IPS-20b (cell line): ENCODE results near the gene TOX2.

Experiments
- H3K27ac ChIP-seq: one replicate; pipeline ENCODE4 v1.5.1; 2013; ENCODE audit warnings: low read length
- H3K27me3 ChIP-seq: 2 replicates; pipeline ENCODE4 v1.6.1; 2013; ENCODE audit warnings: mild to moderate bottlenecking, low read length, inconsistent platforms; ENCODE audit not compliant: insufficient read depth
- H3K36me3 ChIP-seq: 2 replicates; pipeline ENCODE4 v1.6.1; 2013; ENCODE audit warnings: low read depth, mild to moderate bottlenecking, inconsistent platforms, low read length, moderate library complexity; ENCODE audit not compliant: insufficient read depth
- H3K4me1 ChIP-seq: 2 replicates; pipeline ENCODE4 v1.6.1; 2013; ENCODE audit warnings: mild to moderate bottlenecking, control low read depth, inconsistent platforms, low read length, moderate library complexity; ENCODE audit not compliant: insufficient read depth
- H3K4me3 ChIP-seq: 2 replicates; pipeline ENCODE4 v1.5.1; 2013; ENCODE audit warnings: mild to moderate bottlenecking, low read length, inconsistent platforms
- H3K9ac ChIP-seq: 2 replicates; pipeline ENCODE4 v1.6.1; 2013; ENCODE audit warnings: low read depth, mild to moderate bottlenecking, inconsistent platforms, low read length, moderate library complexity
- H3K9me3 ChIP-seq: 2 replicates; pipeline ENCODE4 v1.6.1; 2013; ENCODE audit warnings: mild to moderate bottlenecking, low read depth, low read length, inconsistent platforms; ENCODE audit not compliant: insufficient read depth

Gene TOX2

DNA sequence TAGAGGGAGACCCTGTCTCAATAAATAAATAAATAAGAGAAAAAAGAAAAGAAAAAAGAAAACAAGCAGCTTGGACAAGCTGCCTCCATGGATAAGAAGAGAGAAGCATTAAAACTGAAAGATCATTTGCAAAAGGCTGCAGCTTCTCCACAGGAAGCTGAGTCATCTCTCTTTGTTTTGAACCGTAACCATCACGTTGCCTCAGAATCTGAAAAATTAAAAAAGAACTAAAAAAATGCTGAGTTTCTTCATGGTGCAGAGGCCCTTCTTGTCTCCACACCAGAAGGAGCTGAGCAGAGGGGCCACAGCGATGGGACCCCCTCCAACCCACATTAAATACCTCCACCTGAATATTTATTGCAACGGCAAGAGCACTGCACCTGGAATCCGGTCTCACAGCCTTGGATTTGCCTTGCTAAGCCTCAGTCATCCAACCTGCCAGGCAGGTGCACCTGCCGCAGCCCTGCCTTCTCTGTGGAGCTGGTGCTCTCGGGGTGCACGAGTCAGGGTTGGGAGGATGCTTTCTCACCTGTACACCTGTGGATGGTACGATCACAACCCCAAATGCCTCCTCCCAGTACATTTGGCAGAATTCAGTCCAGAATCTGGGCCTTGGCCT is 28.1 kb downstream of the TOX2 start:
- no peaks in the 10 kb centered on the region; the same call in 1 of the 2 replicates for H3K4me1 ChIP-seq
- H3K4me3 ChIP-seq, result no peak overlapping the region
- no peaks in the 10 kb centered on the region for H3K36me3 ChIP-seq
- no peaks in the 10 kb centered on the region for H3K9me3 ChIP-seq
- no peaks in the 10 kb centered on the region for H3K27me3 ChIP-seq
- no peak overlapping the region for H3K9ac ChIP-seq
- no peak overlapping the region for H3K27ac ChIP-seq

DNA sequence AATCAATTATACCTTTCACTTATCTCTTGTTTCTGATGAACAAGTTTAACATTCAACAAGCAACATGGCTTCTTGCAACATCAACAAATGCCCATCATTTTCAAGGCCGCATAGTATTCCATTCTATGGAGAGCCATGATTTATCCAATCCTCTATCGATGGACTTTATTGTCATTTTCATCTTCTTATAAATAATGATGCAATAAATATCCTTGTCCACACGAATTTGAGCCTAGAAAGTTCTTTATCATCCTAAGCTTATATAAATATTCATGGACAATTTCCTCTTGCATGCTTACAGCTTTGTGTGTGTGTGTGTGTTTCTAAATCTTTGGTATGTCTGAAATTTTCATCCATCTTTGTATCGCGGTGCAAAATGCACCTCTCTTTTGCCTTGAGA is 29.1 kb downstream of the TOX2 start:
- Histone ChIP-seq H3K9me3 (no peaks in the 10 kb centered on the region), H3K27ac (no peak overlapping the region), H3K9ac (no peak overlapping the region), H3K36me3 (no peaks in the 10 kb centered on the region), H3K4me3 (no peak overlapping the region), H3K27me3 (no peaks in the 10 kb centered on the region), H3K4me1 (no peaks in the 10 kb centered on the region; the same call in 1 of the 2 replicates)

DNA sequence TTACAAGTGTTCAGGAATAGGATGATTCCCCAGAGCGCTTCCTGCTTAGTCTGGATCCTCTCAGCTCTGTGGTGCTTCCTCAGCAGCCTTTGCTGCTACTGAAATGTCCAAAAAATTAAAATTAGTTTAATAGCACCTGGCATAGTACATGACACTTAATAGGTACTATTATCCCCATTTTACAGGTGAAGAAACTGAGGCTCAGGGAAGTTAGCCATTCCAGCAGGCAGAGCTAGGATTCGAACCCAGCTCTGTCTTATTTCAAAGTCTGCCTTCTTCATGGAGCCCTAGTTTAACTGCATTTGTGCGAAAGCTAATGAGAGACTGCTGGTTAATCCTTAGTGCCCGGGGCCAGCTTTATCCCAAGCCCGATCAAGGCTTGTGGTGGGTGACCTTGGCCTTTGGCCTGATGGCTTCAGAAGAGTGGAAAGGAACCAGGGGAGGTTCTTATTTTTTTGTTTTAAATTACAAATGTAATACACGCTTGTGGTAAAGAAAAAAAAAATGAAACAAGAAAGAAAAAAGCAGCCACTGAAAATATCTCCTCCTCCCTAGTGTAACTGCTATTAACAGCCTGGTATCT is 30.1 kb downstream of the TOX2 start:
- H3K9ac ChIP-seq, result no peak overlapping the region
- no peaks in the 10 kb centered on the region for H3K27me3 ChIP-seq
- H3K9me3 ChIP-seq, result no peaks in the 10 kb centered on the region
- no peak overlapping the region for H3K4me3 ChIP-seq
- H3K4me1 ChIP-seq, result no peaks in the 10 kb centered on the region; the same call in 1 of the 2 replicates
- no peak overlapping the region for H3K27ac ChIP-seq
- H3K36me3 ChIP-seq, result no peaks in the 10 kb centered on the region

DNA sequence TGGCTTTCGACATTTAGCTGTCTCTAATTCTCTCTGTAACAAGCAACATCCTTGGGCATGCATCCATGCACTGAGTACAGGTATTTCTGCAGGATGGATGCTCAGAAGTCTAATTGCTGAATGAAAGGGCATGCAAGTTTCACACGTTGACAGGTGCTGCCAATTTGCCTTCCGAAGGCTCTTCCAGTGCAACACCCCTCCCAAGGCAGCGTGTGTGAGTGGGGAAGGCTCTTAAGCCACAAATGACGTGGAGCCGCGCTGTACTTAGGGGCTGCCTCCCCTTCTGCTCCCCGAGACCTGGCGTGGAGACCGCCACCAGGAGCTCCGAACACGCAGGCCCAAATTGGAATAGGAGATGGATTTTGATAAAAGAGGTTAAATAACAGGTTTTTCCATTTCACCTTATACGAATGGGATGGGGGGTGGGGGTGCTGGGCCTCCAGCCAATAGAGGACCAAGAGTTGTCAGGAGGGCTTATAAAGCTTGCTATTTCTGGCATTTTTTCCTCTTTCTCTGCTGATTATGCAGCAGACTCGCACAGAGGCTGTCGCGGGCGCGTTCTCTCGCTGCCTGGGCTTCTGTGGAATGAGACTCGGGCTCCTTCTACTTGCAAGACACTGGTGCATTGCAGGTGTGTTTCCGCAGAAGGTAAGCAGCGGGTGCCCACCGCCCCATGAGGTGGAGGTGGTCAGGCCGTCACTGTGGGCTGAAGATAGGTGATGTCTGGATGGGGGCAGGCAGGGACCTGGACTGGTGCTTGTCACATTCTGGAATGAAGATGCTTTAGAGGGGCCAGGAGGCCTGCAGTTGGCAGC is 30.9 kb downstream of the TOX2 start:
- H3K4me1 ChIP-seq, result no peaks in the 10 kb centered on the region; the same call in 1 of the 2 replicates
- H3K9ac ChIP-seq, result no peak overlapping the region

DNA sequence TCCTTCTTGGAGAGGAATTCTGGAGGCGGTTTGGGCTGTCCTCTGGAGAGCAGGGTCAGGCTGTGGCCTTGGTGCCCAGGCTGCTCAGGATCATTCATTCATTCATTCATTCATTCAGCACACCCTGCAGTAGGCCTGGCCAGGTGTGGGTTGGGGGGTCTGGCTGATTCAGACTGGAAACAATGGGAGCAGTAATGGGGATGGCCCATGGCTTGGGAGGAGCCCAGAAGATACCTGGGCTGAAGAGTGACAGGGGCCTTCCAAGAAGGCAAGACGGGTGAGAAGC is 31.5 kb downstream of the TOX2 start:
- Histone ChIP-seq H3K9ac (no peak overlapping the region), H3K27ac (no peak overlapping the region), H3K4me1 (no peaks in the 10 kb centered on the region; the same call in 1 of the 2 replicates), H3K4me3 (no peak overlapping the region), H3K36me3 (no peaks in the 10 kb centered on the region), H3K27me3 (no peaks in the 10 kb centered on the region), H3K9me3 (no peaks in the 10 kb centered on the region)

More for the DNA sequence above, 30.9 kb downstream of the TOX2 start:
- H3K27ac ChIP-seq, result no peak overlapping the region
- no peaks in the 10 kb centered on the region for H3K9me3 ChIP-seq
- H3K36me3 ChIP-seq, result no peaks in the 10 kb centered on the region
- no peaks in the 10 kb centered on the region for H3K27me3 ChIP-seq
- no peak overlapping the region for H3K4me3 ChIP-seq

DNA sequence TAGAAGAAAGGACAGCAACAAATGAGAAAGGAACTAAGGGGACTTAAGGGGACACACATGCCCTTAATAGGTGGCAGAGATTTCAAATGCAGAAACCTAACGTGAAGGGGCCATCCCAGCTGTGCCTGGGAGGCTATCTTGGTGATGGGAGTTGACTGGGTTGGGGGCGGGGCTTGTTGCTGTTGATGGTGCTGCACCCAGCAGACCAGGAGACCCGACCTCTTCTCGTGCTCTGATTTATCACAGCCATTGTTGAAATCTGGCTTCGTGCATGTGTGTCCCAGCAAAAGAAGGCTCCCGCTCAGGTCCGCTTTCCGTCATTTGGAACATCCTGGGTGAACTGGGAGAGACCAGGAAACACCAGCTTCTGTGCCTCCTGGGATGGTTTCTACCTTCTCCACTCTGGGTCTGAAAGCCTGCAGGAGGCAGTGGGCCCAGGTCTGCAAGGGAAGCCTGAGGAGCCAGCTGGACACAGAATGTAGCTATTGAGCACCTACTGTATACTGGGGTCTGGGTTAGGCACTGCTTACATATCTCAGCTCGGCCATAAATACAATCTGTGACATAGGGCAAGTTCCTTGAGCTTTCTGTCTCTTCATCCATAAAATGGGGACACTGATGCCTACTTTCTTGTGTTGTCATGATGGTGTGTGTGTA is 32.1 kb downstream of the TOX2 start:
- Histone ChIP-seq H3K4me3 (no peak overlapping the region), H3K27me3 (no peaks in the 10 kb centered on the region), H3K27ac (no peak overlapping the region), H3K36me3 (no peaks in the 10 kb centered on the region), H3K9ac (no peak overlapping the region), H3K4me1 (no peaks in the 10 kb centered on the region; the same call in 1 of the 2 replicates), H3K9me3 (no peaks in the 10 kb centered on the region)

DNA sequence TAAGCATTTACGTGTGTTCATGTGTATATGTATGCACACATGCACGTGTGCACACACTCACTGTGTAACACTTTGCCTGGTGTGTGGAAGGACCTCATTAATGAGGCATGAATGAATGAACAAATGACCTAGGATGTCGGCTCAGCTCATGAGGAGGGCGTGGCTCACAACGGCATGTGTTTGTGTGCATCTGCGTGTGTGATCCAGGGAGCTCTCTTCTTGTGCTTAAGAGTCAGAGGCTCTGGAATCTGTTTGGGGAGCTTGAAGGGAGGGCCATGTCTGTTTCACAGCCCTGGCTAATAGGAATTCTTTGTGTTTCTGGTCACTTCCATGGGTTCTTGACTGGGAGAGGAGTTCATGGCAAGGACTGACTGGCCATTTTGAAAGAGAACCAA is 32.7 kb downstream of the TOX2 start:
- no peaks in the 10 kb centered on the region for H3K36me3 ChIP-seq
- no peak overlapping the region for H3K9ac ChIP-seq
- no peaks in the 10 kb centered on the region for H3K9me3 ChIP-seq
- no peak overlapping the region for H3K27ac ChIP-seq
- no peak overlapping the region for H3K4me3 ChIP-seq
- H3K27me3 ChIP-seq, result no peaks in the 10 kb centered on the region
- no peaks in the 10 kb centered on the region; the same call in 1 of the 2 replicates for H3K4me1 ChIP-seq

DNA sequence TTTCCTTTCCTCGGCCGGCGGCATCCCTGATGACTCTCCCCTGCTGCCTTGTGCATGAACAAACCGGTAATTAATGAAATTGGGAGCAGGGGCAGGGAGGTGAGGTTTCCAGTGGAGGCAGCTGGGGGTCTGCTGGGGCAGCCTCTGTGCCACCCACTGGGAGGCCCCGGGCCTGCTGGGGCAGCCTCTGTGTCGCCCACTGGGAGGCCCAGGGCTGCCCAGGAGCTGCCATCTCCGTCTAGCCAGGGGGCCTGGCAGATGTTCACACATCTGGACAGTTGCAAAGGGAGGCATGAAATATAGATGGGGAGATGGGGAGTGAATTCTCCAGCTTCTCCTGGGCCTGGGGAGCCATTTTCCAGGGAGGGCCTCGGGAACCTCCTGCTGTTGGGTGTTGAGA is 33.8 kb downstream of the TOX2 start:
- no peaks in the 10 kb centered on the region for H3K9me3 ChIP-seq
- no peaks in the 10 kb centered on the region for H3K36me3 ChIP-seq
- no peak overlapping the region for H3K4me3 ChIP-seq
- no peaks in the 10 kb centered on the region for H3K4me1 ChIP-seq
- H3K27me3 ChIP-seq, result no peaks in the 10 kb centered on the region
- H3K27ac ChIP-seq, result no peak overlapping the region
- H3K9ac ChIP-seq, result no peak overlapping the region

DNA sequence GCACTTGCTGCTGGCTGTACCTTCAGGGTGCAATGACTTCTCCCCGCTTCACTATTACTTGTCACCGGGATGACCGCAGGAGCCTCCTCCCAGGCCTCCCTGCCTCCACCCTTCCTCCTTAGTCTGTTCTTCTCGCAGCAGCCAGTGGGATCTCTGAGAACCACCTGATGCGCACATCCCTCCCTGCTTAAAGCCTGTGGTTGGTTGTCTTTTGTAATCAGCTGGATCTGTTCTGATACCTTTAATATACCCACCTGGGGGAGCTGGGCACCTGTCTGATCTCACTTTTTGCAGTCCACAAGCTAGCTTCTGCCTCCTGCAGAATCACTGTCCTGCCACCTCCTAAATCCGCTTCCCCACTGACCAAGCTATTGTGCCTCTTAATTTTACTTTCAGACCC is 34.6 kb downstream of the TOX2 start:
- no peaks in the 10 kb centered on the region for H3K36me3 ChIP-seq
- H3K9me3 ChIP-seq, result no peaks in the 10 kb centered on the region
- H3K4me3 ChIP-seq, result no peak overlapping the region
- H3K27me3 ChIP-seq, result no peaks in the 10 kb centered on the region
- H3K4me1 ChIP-seq, result peaks cover 2% of the 10 kb centered on the region; the same call in 1 of the 2 replicates
- H3K27ac ChIP-seq, result no peak overlapping the region
- no peak overlapping the region for H3K9ac ChIP-seq

DNA sequence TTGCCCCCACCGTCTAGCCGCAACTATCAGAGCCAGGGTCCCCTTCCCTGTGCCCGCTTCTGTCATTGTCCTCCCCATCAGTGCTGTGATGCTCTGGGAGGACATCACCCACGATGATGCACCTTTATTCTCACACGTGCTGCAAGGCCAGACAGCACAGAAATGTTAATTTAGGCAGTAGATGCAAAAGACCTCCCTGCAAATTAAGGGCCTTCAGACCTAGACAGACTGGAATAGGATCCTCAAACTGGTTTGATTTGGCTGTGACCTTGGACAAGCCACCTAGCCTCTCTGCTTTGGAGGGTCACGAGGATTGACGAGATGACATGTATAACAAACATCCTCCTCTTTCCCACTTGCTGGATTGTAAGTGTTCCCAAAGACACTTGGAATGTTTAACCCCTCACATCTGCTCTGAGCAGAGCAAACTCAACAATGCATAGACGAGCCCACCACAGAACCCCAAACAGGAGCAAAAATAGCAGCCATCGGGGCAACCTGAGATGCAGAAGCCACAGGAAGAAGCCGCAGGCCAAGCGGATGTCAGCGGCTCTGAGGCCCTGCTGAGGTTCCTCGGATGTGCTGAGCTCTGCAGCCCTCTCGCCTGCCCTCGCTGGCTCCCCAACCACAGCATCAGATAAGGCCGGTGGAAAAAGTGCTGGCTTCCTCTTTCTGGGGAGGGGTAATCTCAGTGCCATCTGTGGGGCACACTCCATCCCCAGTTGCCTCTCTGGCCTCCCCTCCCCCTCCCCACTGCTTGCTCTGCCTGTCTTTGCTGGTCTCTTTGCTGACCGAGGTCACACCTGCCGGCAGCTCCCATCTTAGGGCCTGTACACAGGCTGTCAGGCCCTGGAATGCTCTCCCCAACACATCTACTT is 35.3 kb downstream of the TOX2 start:
- Histone ChIP-seq H3K9me3 (no peaks in the 10 kb centered on the region), H3K36me3 (no peaks in the 10 kb centered on the region), H3K4me3 (no peak overlapping the region), H3K27me3 (no peaks in the 10 kb centered on the region), H3K27ac (no peak overlapping the region), H3K9ac (no peak overlapping the region), H3K4me1 (peaks cover 2% of the 10 kb centered on the region; the same call in 1 of the 2 replicates)

DNA sequence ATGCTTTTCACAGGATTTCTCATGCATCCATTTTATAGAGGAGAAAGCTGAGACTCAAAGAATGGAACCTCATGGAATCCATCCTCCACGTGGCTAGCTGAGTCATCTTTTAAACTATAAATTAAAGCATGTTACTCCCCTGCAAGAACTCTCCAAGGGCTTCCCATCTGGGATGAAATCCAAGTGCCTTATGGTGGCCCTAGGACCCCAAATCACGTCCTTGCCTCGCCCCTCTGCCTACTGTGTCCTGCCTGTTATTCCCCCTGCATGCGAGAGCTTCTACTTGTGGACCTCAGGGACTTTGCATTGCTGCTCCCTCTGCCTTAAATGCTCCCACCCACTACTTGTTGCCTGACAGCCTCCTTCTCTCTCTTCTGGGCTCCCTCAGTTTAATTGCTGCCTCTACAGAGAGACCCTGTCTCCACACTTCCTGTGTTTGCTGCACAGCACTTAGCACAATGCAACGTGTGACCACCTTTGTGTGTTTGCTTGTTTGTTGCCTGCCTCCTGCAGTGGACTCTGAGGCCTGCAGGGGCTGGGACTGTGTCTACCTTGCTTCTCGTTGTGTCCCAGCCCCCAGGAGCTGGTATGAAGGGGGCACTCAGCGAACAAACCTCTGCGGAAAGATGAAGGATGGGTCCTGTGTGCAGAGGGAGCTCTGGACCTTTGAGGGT is 39.4 kb downstream of the TOX2 start:
- Histone ChIP-seq H3K9me3 (no peaks in the 10 kb centered on the region), H3K9ac (no peak overlapping the region), H3K4me3 (no peak overlapping the region), H3K27ac (no peak overlapping the region), H3K36me3 (no peaks in the 10 kb centered on the region), H3K27me3 (no peaks in the 10 kb centered on the region), H3K4me1 (peaks cover 2% of the 10 kb centered on the region; the same call in 1 of the 2 replicates)
